Right ventricle myocardium superior (tissue), 1 donor: ENCODE data around the gene BCAP31. TPM values are rescaled to one million over a fixed set of nuclear protein-coding genes. Genes with fewer than 3 reads are reported as not detected.
"Not testable (repeated sequence)": the region's sequence is repeated elsewhere in the genome, so short reads cannot be mapped to it uniquely, and the experiment has no call there.

Source experiments
- ATAC-seq: fragments of 200-7000 bp; cut with Tn5 transposase; one replicate; pipeline ENCODE4 v1.9.1; 2020; ENCODE audit warnings: mild to moderate bottlenecking; ENCODE audit not compliant: poor library complexity
- DNase-seq: peaks from one replicate; pipeline ENCODE4 v3.0.0-alpha.2; 2020
- intact Hi-C: fragments of 100-400 bp; cut with DNase I; formaldehyde crosslinking; loops from one replicate; pipeline ENCODE4 v1.11.2; 2022
- total RNA-seq: library from RNA; stranded (reverse); fragmentation: NEBNext Ultra II Directional; extraction: Animal tissue kit (Norgen Biotek cat#: 25700); gene quantifications from one replicate; pipeline ENCODE4 v1.2.1, GENCODE V29; 2021
- donor health status: DM: no; HTN: yes; CAD: no; lungs with severe emphysema.

Gene BCAP31
- total RNA-seq, 1 donor from 2014 or later, result 86.4 TPM

DNA sequence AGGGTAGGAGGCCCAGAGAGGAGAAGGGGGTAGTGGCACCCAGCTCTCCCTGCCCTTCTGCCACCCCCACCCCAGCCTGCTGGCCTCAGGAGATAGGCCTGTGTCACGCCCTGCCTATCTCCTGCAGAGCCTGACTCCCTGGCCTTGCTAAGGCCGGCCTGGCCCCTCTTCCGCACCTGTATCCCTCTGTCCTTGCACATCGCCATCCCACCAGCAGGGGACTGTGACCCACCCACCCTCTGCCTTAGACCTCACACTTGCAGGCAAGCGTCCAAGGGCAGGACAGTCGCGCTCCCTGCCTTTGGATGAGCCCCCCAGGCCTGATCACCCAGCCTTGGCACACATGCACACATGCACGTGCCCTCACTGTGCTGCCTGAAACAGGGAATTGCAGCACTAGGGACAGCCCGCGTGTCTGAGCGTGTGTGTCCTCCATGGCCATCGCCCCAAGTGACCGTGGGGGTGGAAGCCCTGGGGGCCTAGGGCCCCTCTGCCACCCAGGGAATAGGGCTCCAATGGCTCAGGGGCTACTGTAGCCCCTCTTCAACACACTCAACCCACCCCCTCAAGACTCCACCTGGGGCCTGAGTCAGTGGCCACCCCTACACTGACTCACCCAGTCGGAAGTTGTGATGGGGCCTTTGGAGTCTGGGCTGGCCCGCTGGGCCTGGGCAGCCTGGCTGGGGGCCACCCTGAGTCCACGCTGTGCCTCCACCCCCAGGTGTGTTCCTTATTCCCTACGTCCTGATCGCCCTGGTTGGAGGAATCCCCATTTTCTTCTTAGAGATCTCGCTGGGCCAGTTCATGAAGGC lies 34.3 kb downstream of the BCAP31 start:
- intact Hi-C loops, result no loop called here
- ATAC-seq (peak; percentile 2), DNase-seq (no peak)

DNA sequence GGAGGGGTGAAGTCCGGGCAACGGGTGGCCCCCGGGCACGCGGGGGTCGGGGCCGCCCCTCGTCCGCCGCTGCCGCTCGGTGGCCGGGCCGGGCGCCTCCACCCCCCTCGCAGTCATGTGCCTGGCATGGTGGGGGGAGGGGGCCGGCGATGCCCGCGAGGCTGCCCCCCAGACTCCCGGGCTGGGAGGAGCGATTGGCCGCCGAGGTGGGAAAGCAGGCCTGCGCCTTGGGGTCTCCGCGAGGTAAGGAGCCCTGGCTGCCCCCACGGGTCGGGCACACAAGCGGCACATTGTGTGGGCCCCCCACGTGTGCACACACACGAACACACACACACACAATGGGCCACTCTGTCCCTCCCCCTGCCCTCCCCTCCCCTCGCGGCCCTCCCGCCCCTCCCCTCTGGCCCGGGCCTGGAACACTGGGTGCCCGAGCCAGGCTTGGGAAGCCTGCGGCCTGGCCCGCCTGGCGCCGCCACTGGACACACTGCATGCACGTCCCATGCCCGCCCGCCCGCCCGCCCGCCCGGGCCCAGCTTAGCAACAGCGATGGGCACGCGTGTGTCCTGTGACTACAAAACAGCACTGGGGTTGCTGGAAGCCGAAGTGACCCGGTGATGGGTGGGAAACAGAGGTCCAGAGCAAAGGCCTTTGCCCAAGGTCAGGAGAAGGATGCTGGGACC lies 35.1 kb downstream of the BCAP31 start:
- peak; percentile 66 for ATAC-seq
- peak; percentile 63 for DNase-seq

DNA sequence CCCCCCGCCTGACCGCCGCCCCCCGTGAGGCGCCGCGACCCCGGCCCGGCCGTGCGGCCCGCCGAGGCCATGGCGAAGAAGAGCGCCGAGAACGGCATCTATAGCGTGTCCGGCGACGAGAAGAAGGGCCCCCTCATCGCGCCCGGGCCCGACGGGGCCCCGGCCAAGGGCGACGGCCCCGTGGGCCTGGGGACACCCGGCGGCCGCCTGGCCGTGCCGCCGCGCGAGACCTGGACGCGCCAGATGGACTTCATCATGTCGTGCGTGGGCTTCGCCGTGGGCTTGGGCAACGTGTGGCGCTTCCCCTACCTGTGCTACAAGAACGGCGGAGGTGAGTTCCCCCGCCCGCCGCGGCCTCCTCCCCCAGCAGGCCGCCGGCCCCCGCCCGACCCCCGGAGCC lies 35.7 kb downstream of the BCAP31 start:
- no peak for ATAC-seq
- intact Hi-C loops, result no loop called here
- DNase-seq, result no peak

More for the DNA sequence above, 35.1 kb downstream of the BCAP31 start:
- intact Hi-C loops, result no loop called here

DNA sequence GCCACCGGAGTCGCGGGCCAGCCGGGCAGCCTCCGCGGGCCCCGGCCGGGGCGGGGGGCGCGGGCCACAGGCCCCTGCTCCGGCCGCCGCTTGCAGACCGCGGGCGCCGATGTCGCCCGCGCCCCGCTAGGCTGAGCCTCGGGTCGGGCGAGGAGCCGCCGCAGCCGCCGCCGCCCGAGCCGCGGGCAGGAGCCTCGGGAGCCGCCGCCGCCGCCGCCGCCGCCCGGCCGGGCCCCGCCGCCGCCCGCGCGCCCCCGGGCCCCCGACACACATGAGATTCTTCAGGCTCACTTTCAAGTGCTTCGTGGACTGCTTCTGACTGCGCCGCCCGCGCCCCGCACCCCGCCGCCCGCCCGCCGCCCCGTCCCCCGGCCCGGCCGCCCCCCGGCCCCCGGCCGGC lies 36.1 kb downstream of the BCAP31 start:
- DNase-seq (no peak), ATAC-seq (no peak)
- intact Hi-C loops, result no loop called here

DNA sequence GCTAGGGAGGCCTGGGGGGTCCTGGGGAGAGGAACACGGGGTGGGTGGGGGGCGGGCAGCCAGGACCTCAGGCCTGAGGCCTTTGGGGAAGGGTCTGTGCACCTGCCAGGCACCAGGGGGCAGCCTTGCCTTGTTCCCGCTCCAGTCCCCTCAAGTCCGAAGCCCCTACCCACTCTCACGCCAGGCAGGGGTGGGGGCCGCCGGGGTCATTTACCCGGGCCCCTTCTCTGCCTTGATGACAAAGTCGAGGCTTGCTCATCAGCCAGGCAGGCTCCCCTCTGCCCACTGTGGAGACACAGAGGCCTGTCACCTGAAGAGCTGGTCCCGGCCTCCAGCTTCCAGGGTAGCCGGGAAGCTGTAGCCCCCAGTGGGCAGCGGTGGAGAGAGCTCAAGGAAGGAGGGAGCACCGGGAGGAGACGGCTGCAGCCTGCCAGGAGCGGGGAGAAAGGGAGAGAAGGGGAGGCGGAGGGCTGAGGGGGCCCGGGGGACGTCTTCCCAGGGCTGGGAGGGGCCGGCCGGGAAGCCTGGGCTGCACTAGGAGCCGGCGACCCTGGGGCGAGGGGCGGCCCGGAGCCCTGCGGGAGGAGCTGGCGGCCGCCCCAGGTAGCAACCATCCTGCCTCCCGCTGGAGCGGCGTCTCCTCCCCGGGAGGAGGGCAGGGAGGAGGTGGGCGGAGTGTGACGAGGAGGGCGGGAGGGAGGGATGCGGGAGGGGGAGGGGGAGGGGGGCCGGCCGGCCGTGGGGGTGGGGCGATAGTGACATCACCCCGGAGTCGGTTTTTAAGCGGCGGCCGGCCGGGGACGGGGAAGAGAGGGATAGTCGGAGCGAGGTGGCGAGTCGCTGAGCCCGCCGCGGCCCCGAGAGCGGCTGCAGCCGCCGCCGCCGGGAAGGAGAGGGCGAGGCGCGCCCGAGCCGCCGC lies 36.8 kb downstream of the BCAP31 start, which contains the start of gene SLC6A8:
TSS of gene SLC6A8 (plus strand) at position 806 of the 919 bp plus-strand sequence. CDS start 649 bp downstream, outside the sequence.
- ATAC-seq, result peak; percentile 72
- intact Hi-C loops, result no loop called here
- DNase-seq, result peak; percentile 82

DNA sequence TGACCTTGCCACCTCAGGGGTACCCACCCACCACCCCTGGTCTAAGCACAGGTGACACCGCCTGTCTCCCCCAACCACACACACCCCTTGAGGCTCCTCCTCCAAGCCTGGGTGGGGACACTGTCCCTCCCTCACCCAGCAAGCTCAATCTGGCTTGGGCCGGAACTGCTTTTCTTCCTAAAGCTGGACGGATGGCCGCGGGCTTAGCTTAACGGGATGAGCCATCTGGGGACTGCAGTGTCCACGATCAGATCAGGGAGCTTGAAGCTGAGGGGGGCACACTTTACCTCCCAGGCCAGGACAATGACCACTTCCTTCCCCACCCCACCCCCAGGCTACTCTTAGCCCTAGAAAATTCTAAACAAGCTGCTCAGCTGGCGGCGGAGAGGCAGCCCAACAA lies 37.5 kb downstream of the BCAP31 start:
- intact Hi-C loops, result no loop called here
- ATAC-seq, result no peak
- no peak for DNase-seq

DNA sequence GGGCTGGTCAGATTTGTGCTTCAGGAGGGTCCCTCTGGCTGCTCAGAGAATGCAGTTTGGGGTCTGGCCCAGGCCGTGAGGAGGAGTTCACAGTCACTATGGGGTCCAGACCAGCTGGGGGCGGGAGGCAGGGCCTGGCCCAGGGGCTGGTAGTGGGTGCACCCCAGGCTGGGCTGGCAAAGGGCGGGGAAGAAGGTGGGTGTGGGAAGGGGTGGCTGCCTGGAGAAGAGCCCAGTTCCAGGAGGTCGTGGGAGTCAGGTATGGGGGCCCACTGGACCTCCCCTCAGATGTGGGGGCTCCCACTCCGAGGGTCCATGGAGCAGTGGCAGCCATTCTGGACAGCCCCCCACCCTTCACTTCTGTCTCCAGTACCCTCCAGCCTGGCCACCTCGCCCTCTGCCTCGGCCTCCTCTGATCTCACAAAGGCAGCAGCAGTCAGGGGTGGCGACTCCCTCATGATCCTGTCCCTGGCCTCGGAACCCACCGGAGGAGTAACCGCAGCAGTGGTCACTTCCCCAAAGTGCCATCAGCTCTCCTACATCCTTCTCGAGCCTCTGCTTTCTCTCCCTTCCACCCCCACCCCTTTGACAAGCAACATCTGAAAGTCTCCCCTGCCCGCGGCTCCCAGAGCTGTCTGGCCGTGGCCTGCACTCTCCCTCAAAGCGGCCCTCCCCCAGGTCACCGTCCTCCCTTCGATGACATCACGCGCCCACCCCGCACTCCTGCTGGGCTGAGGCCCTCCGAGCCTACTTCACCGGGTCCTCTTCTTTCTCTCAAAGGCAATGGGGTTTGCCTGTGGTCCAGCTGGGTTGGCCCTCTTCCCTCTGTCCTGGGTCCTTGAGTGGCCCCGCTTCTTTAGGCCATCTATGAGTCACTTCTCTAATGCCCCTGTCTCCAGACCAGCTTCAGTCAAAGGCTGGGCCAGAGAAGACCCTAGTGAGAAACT lies 38.2 kb downstream of the BCAP31 start:
- no peak for DNase-seq
- no peak for ATAC-seq
- intact Hi-C loops, result no loop called here

DNA sequence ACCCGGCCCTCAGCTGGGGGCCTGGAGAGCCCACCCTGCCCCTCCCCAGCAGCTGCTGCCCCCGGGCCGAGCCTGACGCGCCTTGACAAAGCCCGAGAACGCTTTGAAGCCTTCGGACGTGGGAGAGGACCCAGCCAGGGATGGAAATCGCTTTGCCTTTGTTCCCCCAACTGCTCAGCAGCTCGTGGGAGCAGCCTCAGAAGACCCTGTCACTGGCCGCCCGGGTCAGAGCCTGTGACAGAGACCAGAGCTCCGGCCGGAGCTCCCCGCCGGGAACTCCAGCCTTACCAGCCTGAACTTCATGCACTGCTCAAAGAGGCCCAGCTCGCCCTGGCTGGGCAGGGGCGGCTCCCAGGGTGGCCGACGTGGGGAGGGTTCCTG lies 39.0 kb downstream of the BCAP31 start:
- intact Hi-C loops, result no loop called here
- no peak for DNase-seq
- no peak for ATAC-seq

DNA sequence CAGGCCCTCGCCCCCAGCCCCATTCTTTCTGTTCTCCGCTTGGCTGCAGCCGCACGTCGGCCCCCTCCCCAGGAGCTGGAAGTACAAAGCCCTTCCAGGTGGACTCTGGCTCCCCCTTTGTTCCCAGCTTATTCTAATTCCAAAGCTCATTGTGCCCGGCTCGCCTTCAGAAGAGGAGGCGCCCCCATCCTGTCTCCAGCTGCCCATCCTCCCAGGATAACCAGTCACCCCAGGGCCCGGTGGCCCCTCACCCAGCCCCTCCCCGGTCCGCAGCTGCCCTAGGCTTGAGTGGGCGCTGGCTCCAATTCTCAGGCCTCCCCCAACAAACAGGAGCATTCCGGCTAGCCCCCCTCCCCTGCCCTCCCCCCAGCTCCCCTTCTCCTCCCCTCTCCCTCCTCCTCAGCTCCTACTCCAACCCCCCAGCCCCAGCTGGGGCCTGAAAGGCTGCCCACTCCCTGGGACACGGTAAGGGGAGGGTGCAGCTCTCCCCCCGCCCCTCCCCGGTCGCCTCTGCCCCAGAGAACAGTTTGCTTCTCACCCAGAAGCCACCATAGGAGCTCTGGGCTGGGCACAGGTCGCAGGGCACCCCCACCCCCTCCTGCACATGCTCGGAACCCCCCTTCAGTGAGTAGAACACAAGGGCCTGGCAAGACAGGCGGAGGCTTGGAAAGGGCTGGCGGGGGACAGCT lies 39.6 kb downstream of the BCAP31 start:
- ATAC-seq (no peak), DNase-seq (no peak)
- intact Hi-C loops, result no loop called here

DNA sequence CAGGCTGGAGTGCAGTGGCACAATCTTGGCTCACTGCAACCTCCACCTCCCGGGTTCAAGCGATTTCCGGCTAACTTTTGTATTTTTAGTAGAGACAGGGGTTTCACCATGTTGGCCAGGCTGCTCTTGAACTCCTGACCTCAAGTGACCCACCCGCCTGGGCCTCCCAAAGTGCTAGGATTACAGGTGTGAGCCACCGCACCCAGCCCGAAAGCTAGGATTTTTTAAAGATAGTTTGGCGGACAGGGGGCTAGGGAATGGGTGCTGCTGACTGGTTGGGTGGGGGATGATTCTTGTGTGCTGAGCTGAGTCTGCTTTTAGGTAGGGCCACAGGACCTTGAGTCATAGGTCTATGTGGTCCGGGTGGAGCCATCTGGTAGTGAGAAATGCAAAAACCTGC lies 40.7 kb downstream of the BCAP31 start:
- DNase-seq, ATAC-seq, intact Hi-C loops: not testable (repeated sequence)

DNA sequence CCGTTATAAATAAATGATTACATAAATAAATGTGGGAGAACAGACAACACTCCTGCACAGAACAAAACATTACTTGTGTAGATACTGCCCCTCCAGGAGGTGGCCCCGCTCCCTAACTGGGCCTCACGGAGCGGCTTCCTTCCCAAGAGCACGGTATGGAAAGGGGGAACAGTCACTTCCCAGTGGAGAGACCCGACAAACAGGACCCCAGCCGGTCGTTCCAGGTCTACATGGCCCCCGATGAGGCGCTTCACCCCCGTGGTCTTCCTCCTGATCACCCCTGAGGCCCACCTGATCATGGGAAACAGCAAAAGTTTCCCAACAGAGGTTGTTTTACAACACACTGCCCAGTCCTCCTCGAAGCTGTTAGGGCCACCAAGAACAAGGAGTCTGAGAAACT lies 43.0 kb downstream of the BCAP31 start:
- DNase-seq (no peak), ATAC-seq (no peak)
- intact Hi-C loops, result no loop called here

DNA sequence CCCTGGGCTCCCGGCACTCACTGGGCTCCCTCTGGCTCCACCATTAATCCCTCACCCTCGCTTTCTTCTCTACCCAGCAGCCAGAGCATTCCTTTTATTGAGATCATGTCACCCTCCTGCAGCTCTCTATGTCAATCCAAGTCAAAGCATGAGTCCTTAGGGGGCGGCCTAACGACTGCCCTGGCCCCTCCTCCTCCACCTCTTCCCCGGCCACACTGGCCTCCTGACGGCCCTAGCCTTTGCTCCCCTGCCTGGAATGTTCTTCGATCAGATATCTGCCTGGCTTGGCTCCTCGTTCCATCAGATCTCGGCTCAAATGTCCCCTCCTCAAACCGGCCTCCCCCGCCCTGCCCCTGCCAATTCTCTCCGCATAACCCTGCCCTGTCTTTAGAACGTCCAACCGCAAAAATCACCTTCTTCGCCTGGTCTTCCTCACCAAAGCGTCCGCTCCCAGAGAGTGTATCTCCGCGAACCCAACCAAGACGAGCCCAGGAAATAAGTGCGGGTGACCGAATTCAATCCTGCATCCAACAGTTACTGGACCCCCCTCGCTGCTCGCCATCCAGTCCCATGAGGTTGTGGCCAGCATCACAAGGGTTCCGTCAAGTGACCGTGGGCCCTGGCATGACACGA lies 49.9 kb downstream of the BCAP31 start:
- no peak for ATAC-seq
- DNase-seq, result no peak
- intact Hi-C loops, result no loop called here

DNA sequence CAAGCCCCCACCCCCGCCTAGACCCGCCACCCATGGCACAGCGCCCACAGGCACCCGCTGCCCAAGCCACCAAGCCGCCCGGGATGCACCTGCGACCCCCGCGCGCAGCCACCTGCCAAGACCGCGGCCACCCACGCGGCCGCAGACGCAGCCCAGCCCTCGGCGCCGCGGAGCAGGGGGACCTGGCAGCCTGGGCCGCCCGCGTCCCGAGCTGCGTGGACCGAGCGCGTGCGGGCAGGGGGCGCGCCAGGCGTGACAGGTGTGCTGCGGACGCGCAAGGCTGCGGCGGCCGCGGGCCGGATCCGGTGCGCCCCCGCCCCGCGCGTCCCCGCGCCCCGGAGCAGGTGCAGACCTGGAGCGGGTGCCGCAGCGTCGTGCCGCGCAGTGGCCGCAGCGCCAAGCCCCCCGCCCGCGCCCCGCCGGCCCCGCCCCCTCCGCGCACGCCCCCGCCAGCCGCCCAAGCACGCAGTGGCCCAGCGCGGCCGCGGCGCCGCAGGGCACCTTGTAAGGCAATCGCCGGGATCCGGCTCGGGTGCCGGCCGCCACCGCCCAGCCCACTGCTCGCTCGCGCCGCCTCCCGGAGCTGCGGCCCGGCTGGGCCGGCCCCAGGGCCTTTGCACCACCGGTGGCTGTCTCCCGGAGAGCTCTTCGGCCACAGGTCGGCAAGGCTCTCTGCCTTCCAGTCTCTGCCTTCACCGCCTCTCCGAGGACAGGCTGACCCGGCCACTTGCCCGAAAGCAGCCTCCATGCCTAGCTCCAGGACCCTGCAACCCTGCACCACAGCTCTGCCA lies 50.6 kb downstream of the BCAP31 start, which contains the start of gene PNCK:
TSS of gene PNCK (minus strand) at position 386 of the 791 bp plus-strand sequence. CDS start 737 bp downstream, outside the sequence.
- no peak for DNase-seq
- intact Hi-C loops, result no loop called here
- no peak for ATAC-seq

DNA sequence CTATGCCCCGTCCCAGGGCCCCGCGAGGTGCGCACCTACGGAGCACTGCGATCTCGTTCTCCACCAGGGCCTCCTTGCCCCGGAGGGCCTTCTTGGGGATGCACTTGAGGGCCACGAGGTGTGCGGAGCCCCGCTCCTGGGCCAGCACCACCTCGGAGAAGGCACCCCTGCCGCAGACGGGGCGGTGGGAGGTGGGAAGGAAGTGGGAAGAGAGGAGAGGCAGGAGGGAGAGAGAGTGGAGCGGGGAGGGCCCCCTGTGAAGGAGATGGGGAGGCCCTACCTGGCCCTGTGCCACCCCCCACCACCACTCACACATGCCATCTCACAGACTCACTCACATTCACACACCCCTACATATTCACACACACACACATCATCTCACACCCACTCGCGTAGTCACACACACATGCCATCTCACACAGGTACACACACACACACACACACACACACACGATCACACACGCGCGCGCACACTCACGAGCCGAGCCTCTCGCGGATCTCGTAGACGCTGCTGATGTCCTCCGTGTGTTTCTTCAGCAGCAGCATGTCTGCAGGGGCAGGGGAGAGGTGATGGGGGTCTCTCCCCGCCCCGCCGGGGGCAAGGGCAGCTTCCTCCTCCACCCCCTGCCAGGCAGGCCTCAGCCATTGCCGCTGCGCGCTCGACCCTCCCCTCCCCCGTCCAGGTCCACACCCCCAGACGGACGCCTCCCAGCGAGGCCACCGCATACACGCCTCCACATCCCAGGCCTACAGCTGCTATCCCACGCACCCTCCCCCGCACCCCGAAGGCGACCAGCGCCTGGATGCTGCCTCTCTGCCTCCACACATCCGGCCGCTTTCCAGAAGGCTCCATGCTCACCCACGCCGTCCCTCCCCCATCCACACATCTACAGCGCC lies 51.4 kb downstream of the BCAP31 start:
- DNase-seq (no peak), ATAC-seq (no peak)
- intact Hi-C loops, result no loop called here
